Central memory CD4-positive, alpha-beta T cell (primary cell): ENCODE measurements around the gene ABI1.

Experiments used
- DNase-seq: peaks from one replicate; pipeline ENCODE4 v3.0.0; 2022

Gene ABI1

GRCh38 chr10:26711324-26711723 lies 149.4 kb downstream of the ABI1 start:
- no peak for DNase-seq

DNA sequence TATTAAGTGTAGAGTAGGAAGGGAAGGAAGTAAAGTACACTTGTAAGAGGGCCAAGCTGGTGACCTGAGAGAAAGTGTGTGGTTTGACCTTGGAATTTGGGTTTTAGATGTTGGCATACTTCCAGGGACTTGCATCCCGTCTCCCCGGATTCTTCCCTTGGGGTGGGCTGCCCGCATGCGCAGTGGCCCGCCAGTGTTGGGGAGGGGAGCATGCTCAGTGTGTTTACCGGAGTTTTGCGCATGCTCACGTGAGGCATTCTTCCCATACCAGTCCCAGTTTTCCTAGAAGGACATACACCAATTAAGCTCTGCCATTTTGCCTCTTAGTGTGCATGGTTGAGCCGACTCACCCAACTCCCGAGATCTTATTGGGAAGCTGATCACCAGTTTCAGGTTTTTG lies 153.8 kb downstream of the ABI1 start:
- no peak for DNase-seq

GRCh38 chr10:26706206-26706605 lies 154.6 kb downstream of the ABI1 start:
- no peak for DNase-seq

DNA sequence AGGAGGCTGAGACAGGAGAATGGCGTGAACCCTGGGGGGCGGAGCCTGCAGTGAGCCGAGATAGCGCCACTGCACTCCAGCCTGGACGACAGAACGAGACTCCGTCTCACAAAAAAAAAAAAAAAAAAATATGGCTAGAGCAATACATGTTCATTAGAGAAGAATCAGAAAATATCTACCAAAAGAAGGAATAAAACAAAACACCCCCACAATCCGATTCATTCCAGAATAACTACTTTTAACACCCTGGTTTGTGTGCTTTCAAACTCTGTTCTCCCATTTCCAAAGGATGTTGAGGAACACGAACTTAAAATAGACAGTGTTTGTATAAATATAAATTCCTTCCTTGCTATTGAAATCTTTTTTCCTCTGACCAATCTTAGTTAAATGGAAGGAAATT lies 156.8 kb downstream of the ABI1 start:
- no peak for DNase-seq

GRCh38 chr10:26703096-26703495 lies 157.7 kb downstream of the ABI1 start:
- no peak for DNase-seq

DNA sequence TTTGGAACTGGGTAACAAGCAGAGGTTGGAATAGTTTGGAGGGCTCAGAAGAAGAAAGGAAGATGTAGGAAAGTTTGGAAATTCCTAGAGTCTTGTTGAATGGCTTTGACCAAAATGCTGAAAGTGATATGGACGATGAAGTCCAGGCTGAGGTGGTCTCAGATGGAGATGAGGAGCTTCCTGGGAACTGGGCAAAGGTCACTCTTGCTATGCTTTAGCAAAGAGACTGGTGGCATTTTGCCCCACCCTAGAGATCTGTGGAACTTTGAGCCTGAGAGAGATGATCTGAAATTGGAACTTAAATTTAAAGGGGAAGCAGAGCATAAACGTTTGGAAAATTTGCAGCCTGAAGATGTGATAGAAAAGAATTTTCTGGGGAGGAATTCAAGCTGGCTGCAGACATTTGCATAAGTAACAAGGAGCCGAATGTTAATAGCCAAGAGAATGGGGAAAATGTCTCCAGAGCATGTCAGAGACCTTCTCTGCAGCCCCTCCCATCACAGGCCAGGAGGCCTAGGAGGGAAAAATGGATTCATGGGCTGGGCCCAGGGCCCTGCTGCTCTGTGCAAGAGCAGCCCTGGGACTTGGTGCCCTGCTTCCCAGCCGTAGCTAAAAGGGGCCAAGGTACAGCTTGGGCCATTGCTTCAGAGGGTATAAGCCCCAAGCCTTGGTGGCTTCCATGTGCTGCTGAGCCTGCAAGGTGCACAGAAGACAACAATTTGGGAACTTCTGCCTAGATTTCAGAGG lies 159.7 kb downstream of the ABI1 start:
- no peak for DNase-seq

- DNase-seq: no peak
These were observed 161.1 kb downstream of the ABI1 start for GRCh38 chr10:26699631-26700030.

DNA sequence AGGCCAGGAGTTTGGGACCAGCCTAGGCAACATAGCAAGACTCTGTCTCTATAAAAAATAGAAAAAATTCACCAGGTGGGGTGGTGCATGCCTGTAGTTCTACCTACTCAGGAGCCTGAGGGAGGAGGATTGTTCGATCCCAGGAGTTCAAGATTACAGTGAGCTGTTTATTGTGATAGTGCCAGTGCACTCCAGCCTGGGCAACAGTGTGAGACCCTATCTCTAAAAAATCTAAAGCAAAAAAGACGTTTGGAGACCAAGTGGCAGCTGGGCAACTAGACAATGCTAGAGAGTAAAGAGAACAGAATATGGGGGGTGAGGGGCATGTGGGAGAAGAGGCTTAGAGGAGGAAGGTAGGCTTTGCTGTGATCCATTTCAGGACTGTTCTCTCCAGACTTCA lies 161.8 kb downstream of the ABI1 start:
- DNase-seq: no peak

DNA sequence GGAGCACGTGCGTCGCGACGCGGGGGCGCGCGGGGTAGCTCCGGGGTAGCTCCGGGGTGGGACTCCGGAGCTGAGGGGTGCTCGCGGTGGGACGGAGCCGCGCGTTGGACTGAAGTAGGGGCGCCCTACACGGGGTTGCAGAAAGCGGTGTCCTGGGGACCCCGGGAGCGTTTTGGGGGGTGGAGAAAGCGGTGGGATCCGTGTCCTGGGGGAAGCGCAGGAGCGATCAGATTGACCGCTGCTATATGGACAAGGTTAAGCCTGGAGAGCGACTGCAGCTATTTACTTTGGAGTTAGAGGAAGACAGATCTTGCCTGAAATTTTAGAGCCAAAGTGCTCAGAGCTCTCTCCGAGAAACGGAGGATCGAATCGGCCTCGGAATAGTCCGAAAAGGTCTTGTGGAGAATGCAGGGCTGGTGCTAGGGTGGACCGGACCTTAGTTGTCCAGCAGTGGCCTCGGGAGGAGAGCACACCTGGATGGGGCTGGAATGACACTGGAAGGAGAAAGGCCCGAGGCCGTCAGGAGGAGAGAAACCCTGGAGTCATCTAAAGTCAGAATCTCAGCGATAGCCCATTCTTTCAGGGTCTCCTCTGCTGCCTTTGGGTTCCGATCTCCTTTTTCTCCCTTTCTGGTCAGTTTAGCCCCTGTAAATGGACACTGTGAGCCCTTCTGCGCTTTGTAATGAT lies 162.7 kb downstream of the ABI1 start:
- DNase-seq: no peak

GRCh38 chr10:26697163-26697921 lies 163.4 kb downstream of the ABI1 start, which contains the start of gene PDSS1:
TSS of gene PDSS1 (plus strand) at chr10:26697701. CDS start at chr10:26697712, 11 bp downstream.
- peak; percentile 49 for DNase-seq

DNA sequence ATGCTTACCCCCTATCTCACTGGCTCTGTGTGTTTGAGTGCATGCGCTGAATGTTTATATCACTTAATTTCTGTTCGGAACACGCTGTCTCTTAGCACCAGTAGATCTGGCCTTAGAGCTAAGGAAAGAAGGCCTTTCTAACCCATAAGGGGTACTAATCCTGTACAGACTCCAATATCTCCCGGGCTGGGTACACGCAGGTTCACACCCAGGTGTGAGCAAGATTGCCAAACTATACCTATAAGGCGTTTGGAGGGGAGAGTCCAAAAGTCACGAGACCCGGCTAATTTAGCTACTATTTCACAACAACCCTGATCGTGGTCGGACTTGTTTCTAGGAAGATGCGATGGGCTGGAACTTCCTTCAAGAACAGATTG lies 164.0 kb downstream of the ABI1 start:
- DNase-seq: no peak
